GM03348 (cell line): ENCODE results near the gene EEF1AKMT2.

Source experiments
- DNase-seq: peaks from one replicate; pipeline ENCODE4 v3.0.0; 2012; ENCODE audit warnings: low spot score

Gene EEF1AKMT2

DNA sequence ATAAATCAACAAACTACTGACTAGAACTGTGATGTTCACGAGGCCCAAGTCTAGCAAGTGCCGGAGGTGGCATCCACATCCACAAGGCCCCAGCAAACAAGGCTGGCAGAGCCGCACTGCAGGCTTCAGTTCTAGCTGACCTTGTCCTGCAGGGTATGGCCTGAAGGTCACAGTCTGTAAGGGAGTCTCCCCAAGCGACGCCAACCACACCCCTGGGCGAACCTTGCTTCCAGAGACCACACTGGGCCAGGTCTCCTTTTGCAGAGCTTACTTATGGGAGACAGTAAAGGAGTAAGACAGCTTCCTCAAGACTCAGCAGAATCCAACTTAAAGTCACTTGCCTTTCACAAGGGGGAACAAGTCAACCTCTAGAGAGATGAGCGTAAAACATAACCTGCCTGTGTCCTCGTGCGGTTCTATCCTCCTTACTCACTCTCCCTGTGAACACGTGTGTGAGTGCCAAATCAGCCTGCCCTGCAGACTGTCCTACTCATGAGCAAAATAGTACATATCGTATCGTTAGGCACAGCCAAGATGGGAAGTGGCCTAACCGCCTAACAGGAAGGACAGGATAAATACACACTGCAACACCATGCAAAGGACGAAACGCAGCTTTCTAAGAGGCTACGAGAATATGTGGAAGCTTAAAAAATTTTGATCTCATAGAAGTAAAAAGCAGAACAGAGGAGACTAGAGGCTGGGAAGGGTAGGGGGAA lies 70.2 kb downstream of the EEF1AKMT2 start:
- DNase-seq = no peak

DNA sequence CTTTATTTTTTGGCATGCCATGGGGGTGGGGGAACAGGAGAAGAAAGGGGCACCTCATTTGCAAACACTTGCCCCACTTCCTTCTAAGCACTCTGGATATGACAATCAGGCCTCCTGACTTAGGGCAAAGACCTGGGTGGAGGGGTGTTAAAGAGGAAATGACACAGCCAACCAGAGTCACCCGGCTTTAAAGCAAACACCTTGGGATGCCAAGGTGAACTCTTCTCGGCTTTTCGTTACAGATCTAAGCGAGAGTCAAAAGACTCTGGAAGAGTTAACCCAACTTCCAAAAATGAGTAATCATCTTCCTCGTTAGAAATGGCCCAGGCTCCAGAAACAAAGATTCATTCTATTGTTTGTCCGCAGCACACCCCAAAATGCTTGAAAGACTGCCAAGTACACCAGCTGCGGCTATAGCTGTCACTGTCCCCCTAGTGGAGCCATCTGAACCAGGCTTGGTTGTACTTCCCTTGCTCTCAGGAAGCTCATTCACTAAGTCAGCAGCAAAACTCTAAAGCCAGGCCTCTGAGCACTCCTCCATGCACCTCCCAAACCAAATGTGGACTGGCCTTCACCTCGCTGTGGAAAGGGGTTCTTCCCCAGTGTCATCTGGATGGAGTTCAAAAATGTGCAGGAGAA lies 72.4 kb downstream of the EEF1AKMT2 start:
- DNase-seq = peak; percentile 65

- DNase-seq = no peak
These were observed 73.6 kb downstream of the EEF1AKMT2 start for GRCh38 chr10:124717911-124718741.

DNA sequence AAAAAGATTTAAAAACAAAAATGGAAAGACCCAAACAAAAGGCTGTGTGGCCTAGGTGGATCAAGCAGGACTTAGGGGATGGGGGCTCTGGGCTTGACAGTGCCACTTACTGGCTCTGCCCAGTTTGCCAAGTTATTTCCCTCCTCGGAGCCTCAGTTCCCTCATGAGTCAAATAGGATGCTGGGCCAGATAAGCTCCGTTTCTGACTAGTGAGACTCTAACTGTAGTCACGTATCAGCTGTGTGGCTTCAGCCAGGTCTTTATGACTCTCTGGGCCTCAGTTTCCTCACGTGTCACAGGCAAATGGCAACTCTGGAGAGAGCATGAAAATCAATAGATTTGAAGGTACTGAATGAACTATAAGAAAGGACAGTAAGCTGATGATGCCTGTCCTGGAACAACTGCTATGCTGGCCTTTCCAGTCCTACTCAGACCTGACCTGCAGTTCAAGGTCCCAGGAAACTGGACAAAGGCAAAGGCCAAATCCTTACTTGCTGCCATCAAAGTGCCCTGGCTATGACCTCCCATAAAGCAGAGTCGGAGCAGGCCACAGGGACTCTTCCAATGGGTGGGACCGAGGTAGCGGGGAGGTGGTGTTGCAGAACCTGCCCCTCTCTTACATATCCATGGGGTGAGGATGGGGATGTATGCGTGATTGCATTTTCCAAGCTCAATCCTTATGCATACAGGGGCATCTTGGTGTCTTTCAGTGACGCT lies 74.5 kb downstream of the EEF1AKMT2 start:
- DNase-seq = no peak

- DNase-seq = no peak
These were observed 75.3 kb downstream of the EEF1AKMT2 start for GRCh38 chr10:124716369-124716768.

GRCh38 chr10:124715439-124715838 lies 76.2 kb downstream of the EEF1AKMT2 start:
- DNase-seq = no peak

DNA sequence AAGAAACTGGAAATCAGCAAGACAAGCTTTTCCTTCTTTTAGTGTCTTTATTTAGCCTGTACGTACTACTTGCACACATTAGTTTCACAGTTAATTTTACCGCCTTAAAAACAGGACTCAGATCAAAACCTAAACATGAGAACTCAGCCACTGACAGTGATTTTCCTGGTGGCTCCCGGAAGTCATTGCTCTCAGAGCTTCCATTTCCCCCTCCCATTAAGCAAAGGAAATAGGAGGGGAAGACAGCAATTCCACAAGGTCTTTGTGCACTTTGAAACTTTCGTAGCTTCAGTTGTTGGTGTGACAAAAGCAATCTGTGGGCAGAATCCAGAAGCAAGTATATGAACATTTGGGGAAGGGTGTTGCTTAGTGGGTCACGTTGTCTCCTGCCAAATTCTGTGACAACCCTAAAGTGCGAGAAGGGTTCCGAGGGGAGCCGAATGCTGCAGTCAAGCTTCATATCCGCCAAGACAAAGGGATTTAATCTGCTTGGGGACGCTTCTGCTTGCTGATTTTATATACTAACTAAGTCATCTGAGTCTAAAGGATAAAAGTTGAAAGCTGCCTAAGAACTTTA lies 77.9 kb downstream of the EEF1AKMT2 start:
- DNase-seq = no peak

- no peak for DNase-seq
These were observed 78.8 kb downstream of the EEF1AKMT2 start for GRCh38 chr10:124712704-124713407.

- DNase-seq = no peak
These were observed 80.5 kb downstream of the EEF1AKMT2 start for GRCh38 chr10:124711145-124711544.

GRCh38 chr10:124710266-124710881 lies 81.3 kb downstream of the EEF1AKMT2 start:
- DNase-seq = no peak

GRCh38 chr10:124709861-124710260 lies 81.8 kb downstream of the EEF1AKMT2 start:
- DNase-seq = no peak

GRCh38 chr10:124708922-124709520 lies 82.7 kb downstream of the EEF1AKMT2 start:
- no peak for DNase-seq

GRCh38 chr10:124708246-124708779 lies 83.4 kb downstream of the EEF1AKMT2 start:
- DNase-seq = no peak
